ENCODE measurements around the gene VMP1. TPM values are rescaled to one million over a fixed set of nuclear protein-coding genes. Genes with fewer than 3 reads are reported as not detected.
A peak's percentile ranks its signal among the peaks of the same experiment; 100 is the strongest.

VMP1 gene
- total RNA-seq, 1 experiment from 2014 or later: 107 TPM

GRCh38 chr17:59859444-59860025, 152.1 kb downstream of the VMP1 start:
- H3K27ac ChIP-seq (ENCODE audit: low read depth, low read length, poor library complexity, severe bottlenecking): no peak overlapping the region
- TSS peak; percentile 42 for BruUV-seq (replicated peaks)
- TF ChIP-seq CTCF (conservative IDR thresholded peaks at IDR 0.05; ENCODE audit: low read depth, low read length) (peak; percentile 71), EZH2 (IDR thresholded peaks at IDR 0.05; ENCODE audit: borderline replicate concordance, low read depth, low read length, poor library complexity, severe bottlenecking) (no peak)
- intact Hi-C loops (cut with micrococcal nuclease; ENCODE audit: unreplicated experiment): loop anchor here (2.0 kb wide), 1 partner anchor 107 kb away; no protein-coding TSS in a partner anchor
- ChIA-PET POLR2A (ENCODE audit: low non-redundant PET) (interaction anchor here (0.7 kb wide), 1 partner anchor 107 kb away, joined by 6 read pairs; no protein-coding TSS in a partner anchor), CTCF (interaction anchor here (0.5 to 1.7 kb wide), 6 partner anchors 11 to 123 kb away, joined by 3 to 5 read pairs (median 4); partner anchors contain the start of gene TUBD1)
- H3K4me1 ChIP-seq (ENCODE audit: insufficient read depth, low read length, poor library complexity, severe bottlenecking): peaks cover 5% of the 10 kb centered on the region
- H3K36me3 ChIP-seq (ENCODE audit: insufficient read depth, low read length, poor library complexity, severe bottlenecking): peaks cover 5% of the 10 kb centered on the region
- H3K27me3 ChIP-seq (replicated peaks; ENCODE audit: insufficient read depth, low read depth, low read length, poor library complexity): no peaks in the 10 kb centered on the region
- H3K4me3 ChIP-seq (ENCODE audit: low read depth, low read length, poor library complexity, severe bottlenecking): no peak overlapping the region
- H3K9me3 ChIP-seq (ENCODE audit: low read depth, low read length, poor library complexity, severe bottlenecking): no peaks in the 10 kb centered on the region
- DNase-seq (ENCODE audit: low spot score): peak; percentile 71

GRCh38 chr17:59863616-59864015, 156.2 kb downstream of the VMP1 start:
- H3K4me3 ChIP-seq (ENCODE audit: low read depth, low read length, poor library complexity, severe bottlenecking): no peak overlapping the region
- ChIA-PET POLR2A (ENCODE audit: low non-redundant PET) (no interaction called here), CTCF (no interaction called here)
- H3K36me3 ChIP-seq (ENCODE audit: insufficient read depth, low read length, poor library complexity, severe bottlenecking): peaks cover 5% of the 10 kb centered on the region
- no peak for DNase-seq (ENCODE audit: low spot score)
- no peak for TF ChIP-seq EZH2 (IDR thresholded peaks at IDR 0.05; ENCODE audit: borderline replicate concordance, low read depth, low read length, poor library complexity, severe bottlenecking)
- no peak for TF ChIP-seq CTCF (conservative IDR thresholded peaks at IDR 0.05; ENCODE audit: low read depth, low read length)
- H3K9me3 ChIP-seq (ENCODE audit: low read depth, low read length, poor library complexity, severe bottlenecking): no peaks in the 10 kb centered on the region
- no peak overlapping the region for H3K27ac ChIP-seq (ENCODE audit: low read depth, low read length, poor library complexity, severe bottlenecking)
- no peaks in the 10 kb centered on the region for H3K27me3 ChIP-seq (replicated peaks; ENCODE audit: insufficient read depth, low read depth, low read length, poor library complexity)
- intact Hi-C loops (cut with micrococcal nuclease; ENCODE audit: unreplicated experiment): no loop called here
- BruUV-seq (replicated peaks): no TSS peak
- peaks cover under 1% of the 10 kb centered on the region for H3K4me1 ChIP-seq (ENCODE audit: insufficient read depth, low read length, poor library complexity, severe bottlenecking)

DNA sequence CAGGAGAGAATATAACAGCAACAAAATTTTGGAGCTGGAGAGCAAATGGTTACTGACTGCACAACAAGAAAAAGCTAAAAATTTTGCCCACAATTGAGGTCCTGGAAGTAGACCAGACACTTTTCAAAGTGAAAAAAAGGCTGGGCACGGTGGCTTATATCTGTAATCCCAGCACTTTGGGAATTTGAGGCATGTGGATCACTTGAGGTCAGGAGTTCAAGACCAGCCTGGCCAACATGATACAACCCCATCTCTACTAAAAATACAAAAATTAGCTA, 162.4 kb downstream of the VMP1 start:
- no peak for TF ChIP-seq CTCF (conservative IDR thresholded peaks at IDR 0.05; ENCODE audit: low read depth, low read length)
- no peak for TF ChIP-seq EZH2 (IDR thresholded peaks at IDR 0.05; ENCODE audit: borderline replicate concordance, low read depth, low read length, poor library complexity, severe bottlenecking)
- no peak for DNase-seq (ENCODE audit: low spot score)
- CTCF ChIA-PET: no interaction called here
- Histone ChIP-seq H3K27me3 (replicated peaks; ENCODE audit: insufficient read depth, low read depth, low read length, poor library complexity) (no peaks in the 10 kb centered on the region), H3K4me1 (ENCODE audit: insufficient read depth, low read length, poor library complexity, severe bottlenecking) (no peaks in the 10 kb centered on the region), H3K4me3 (ENCODE audit: low read depth, low read length, poor library complexity, severe bottlenecking) (no peak overlapping the region), H3K36me3 (ENCODE audit: insufficient read depth, low read length, poor library complexity, severe bottlenecking) (peaks cover 6% of the 10 kb centered on the region), H3K27ac (ENCODE audit: low read depth, low read length, poor library complexity, severe bottlenecking) (no peak overlapping the region), H3K9me3 (ENCODE audit: low read depth, low read length, poor library complexity, severe bottlenecking) (no peaks in the 10 kb centered on the region)
- no TSS peak for BruUV-seq (replicated peaks)
- intact Hi-C loops (cut with micrococcal nuclease; ENCODE audit: unreplicated experiment): no loop called here
- POLR2A ChIA-PET (ENCODE audit: low non-redundant PET): no interaction called here

Data from A673 (cell line).